ENCODE results near the gene EPHB6. TPM values are rescaled to one million over a fixed set of nuclear protein-coding genes. Genes with fewer than 3 reads are reported as not detected.

The EPHB6 gene
- total RNA-seq, 2 donors from 2014 or later, result 0.64 to 1.8 TPM

- DNase-seq (ENCODE audit: low spot score) (no peak), ATAC-seq (no peak)
- Mint-ChIP-seq H3K4me1 (ENCODE audit: low read depth in 2 of 2) (no peaks in the 10 kb centered on the region), H3K9me3 (no peaks in the 10 kb centered on the region), H3K27ac (no peak overlapping the region), H3K36me3 (no peaks in the 10 kb centered on the region), H3K27me3 (peaks cover 10 to 30% of the 10 kb centered on the region in 2 donors), H3K4me3 (no peak overlapping the region)
Observed at GRCh38 chr7:142883571-142884285, 28.9 kb downstream of the EPHB6 start.

- DNase-seq (ENCODE audit: low spot score) (no peak), ATAC-seq (no peak)
- Mint-ChIP-seq H3K4me1 (ENCODE audit: low read depth in 2 of 2) (no peaks in the 10 kb centered on the region), H3K36me3 (no peaks in the 10 kb centered on the region), H3K27ac (no peak overlapping the region), H3K9me3 (no peaks in the 10 kb centered on the region), H3K4me3 (no peak overlapping the region), H3K27me3 (peaks cover 8 to 25% of the 10 kb centered on the region in 2 donors)
Observed at GRCh38 chr7:142884286-142884640, 29.4 kb downstream of the EPHB6 start.

DNA sequence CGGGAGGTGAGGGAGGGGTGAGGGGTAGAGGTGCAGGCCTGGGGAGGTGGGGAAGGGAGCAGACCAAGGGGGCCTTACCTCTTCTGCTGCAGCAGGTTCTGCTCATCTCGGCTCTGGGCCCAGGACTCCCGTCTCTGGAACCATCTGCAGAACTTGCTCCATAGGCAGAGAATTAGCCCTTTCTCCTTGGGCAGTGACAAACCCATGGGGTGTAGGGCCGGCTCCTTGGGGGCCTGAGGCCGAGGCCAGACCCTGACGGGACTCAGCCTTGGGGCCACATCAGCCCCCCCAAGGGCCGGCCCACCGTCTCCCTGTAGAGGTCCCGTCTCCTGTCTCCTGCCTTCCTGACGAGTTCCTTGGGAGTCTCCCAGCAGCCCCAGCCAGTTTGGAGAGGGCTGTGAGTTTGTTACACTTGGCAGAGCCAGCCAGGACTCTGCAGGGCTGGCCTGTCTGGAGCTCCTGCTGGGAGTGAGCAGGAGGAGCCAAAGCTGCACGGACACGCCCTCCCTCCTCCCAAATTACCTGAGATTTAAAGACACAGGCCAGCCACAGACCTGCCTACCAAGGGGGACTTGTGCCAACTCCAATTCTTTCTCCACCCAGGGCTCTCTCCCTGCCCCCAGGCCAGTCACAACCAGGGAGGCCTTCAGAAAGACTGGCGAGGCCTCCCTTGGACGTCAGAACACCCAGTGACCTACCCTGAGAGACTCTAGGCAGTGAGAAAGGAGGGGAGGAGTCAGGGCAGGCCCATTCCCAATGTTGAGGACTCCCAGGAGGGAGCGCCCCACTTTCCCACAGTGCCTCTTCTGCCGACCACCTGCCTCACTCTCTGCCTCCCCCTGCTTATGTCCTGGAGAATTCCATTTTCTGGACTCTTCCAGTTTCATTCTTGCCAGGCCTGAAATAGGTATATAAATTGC lies 30.7 kb downstream of the EPHB6 start, which contains the start of gene TRPV6:
Gene TRPV6, minus strand, starts transcription at position 435 of the 920 bp plus-strand sequence.
- H3K4me1 Mint-ChIP-seq (ENCODE audit: low read depth in 2 of 2), result no peaks in the 10 kb centered on the region
- no peaks in the 10 kb centered on the region for H3K9me3 Mint-ChIP-seq
- H3K4me3 Mint-ChIP-seq, result no peak within 1 kb of the TSS
- DNase-seq (ENCODE audit: low spot score) (no peak), ATAC-seq (no peak)
- no peak within 1 kb of the TSS for H3K27ac Mint-ChIP-seq
- no peaks in the 10 kb centered on the region for H3K36me3 Mint-ChIP-seq
- H3K27me3 Mint-ChIP-seq, result peaks cover 7 to 12% of the 10 kb centered on the region in 2 donors

DNA sequence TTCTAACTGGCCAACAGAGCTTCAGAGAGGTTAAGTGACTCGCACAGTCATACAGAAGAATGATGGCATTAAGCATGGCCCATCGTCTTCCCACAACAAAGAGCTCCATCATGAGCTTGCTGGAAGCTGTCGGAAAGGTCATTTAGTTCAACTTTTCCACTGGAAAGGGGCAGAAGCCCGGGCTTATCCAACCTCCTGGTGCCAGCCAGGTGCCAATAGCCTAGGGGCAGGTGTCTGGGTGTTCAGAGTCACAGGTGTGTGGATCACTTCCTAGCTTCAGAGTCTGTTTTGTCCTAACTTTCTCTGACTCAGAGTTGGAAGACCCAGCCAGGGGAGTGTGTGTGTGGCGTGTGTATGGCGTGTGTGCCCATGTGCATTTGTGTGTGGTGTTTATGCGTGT lies 32.0 kb downstream of the EPHB6 start:
- ATAC-seq, result no peak
- Mint-ChIP-seq H3K27ac (no peak overlapping the region), H3K4me3 (no peak overlapping the region), H3K36me3 (no peaks in the 10 kb centered on the region), H3K27me3 (peaks cover 8 to 14% of the 10 kb centered on the region in 2 donors), H3K9me3 (no peaks in the 10 kb centered on the region), H3K4me1 (ENCODE audit: low read depth in 2 of 2) (peaks cover 0 to 3% of the 10 kb centered on the region in 2 donors)
- DNase-seq (ENCODE audit: low spot score), result no peak

GRCh38 chr7:142887282-142888015 lies 32.6 kb downstream of the EPHB6 start:
- DNase-seq (ENCODE audit: low spot score), result no peak
- Mint-ChIP-seq H3K27me3 (peaks cover 8 to 14% of the 10 kb centered on the region in 2 donors), H3K36me3 (no peaks in the 10 kb centered on the region), H3K4me1 (ENCODE audit: low read depth in 2 of 2) (peaks cover 0 to 3% of the 10 kb centered on the region in 2 donors), H3K27ac (no peak overlapping the region), H3K4me3 (no peak overlapping the region), H3K9me3 (no peaks in the 10 kb centered on the region)
- no peak for ATAC-seq

- Mint-ChIP-seq H3K27me3 (peaks cover 6 to 14% of the 10 kb centered on the region in 2 donors), H3K36me3 (no peaks in the 10 kb centered on the region)
Observed at GRCh38 chr7:142889816-142890215, 34.9 kb downstream of the EPHB6 start.

DNA sequence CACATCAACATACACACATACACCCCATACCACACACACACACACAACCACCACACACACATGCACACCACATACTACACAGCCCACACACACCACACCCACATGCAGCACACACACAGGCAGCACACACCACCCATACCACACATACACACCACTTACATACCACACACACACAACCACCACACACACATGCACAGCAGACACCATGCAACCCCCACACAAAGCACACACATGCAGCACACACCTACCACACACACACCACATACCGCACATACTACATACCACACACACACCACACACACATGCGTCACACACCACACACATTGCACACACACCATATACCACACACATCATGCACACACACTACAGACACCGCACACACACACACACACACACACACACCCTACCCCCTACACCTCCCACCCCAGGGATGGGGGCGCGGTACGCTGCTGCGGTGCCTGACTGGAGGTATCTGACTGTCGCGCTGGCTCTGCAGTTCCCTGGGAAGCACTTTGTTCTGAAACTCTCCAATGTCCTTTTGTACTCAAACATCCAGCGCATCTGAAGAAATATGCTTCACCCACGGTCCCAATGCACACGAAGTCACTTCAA lies 36.1 kb downstream of the EPHB6 start:
- no peaks in the 10 kb centered on the region for H3K36me3 Mint-ChIP-seq
- H3K4me3 Mint-ChIP-seq, result no peak overlapping the region
- peaks cover 6 to 14% of the 10 kb centered on the region in 2 donors for H3K27me3 Mint-ChIP-seq
- no peaks in the 10 kb centered on the region for H3K9me3 Mint-ChIP-seq
- H3K27ac Mint-ChIP-seq, result no peak overlapping the region
- ATAC-seq (no peak), DNase-seq (ENCODE audit: low spot score) (no peak)
- peaks cover 0 to 3% of the 10 kb centered on the region in 2 donors for H3K4me1 Mint-ChIP-seq (ENCODE audit: low read depth in 2 of 2)

More at GRCh38 chr7:142889816-142890215, 34.9 kb downstream of the EPHB6 start:
- peaks cover 0 to 3% of the 10 kb centered on the region in 2 donors for H3K4me1 Mint-ChIP-seq (ENCODE audit: low read depth in 2 of 2)
- ATAC-seq (no peak), DNase-seq (ENCODE audit: low spot score) (no peak)
- no peak overlapping the region for H3K27ac Mint-ChIP-seq
- H3K9me3 Mint-ChIP-seq, result no peaks in the 10 kb centered on the region
- H3K4me3 Mint-ChIP-seq, result no peak overlapping the region

- Mint-ChIP-seq H3K4me3 (no peak overlapping the region), H3K9me3 (no peaks in the 10 kb centered on the region), H3K27ac (no peak overlapping the region), H3K36me3 (no peaks in the 10 kb centered on the region), H3K27me3 (peaks cover 10 to 14% of the 10 kb centered on the region in 2 donors), H3K4me1 (ENCODE audit: low read depth in 2 of 2) (peaks cover 0 to 3% of the 10 kb centered on the region in 2 donors)
- ATAC-seq (no peak), DNase-seq (ENCODE audit: low spot score) (no peak)
Observed at GRCh38 chr7:142891490-142892082, 36.7 kb downstream of the EPHB6 start.

DNA sequence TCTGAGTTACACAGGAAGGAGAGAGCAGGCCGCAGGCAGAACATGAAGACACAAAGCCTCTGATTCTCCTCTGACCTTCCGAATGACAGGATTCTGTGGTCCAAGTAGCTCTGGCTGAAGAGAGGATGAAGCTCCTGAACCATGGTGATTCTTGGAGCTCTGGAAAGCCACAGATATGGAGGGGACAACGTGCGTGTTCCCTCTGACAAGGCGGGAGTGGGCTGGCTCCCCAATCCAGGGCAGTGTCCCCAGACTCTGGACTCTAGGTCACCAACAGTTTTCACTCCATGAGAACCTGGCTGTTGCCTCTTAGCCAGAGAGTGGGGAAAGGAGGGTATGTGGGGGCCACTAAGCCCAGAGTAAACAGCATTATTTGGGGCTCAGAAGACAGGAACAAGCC lies 38.1 kb downstream of the EPHB6 start:
- Mint-ChIP-seq H3K27ac (no peak overlapping the region), H3K27me3 (peaks cover 15 to 16% of the 10 kb centered on the region in 2 donors), H3K4me3 (no peak overlapping the region), H3K36me3 (no peaks in the 10 kb centered on the region), H3K9me3 (no peaks in the 10 kb centered on the region), H3K4me1 (ENCODE audit: low read depth in 2 of 2) (peaks cover 0 to 3% of the 10 kb centered on the region in 2 donors)
- DNase-seq (ENCODE audit: low spot score), result no peak
- ATAC-seq, result no peak

DNA sequence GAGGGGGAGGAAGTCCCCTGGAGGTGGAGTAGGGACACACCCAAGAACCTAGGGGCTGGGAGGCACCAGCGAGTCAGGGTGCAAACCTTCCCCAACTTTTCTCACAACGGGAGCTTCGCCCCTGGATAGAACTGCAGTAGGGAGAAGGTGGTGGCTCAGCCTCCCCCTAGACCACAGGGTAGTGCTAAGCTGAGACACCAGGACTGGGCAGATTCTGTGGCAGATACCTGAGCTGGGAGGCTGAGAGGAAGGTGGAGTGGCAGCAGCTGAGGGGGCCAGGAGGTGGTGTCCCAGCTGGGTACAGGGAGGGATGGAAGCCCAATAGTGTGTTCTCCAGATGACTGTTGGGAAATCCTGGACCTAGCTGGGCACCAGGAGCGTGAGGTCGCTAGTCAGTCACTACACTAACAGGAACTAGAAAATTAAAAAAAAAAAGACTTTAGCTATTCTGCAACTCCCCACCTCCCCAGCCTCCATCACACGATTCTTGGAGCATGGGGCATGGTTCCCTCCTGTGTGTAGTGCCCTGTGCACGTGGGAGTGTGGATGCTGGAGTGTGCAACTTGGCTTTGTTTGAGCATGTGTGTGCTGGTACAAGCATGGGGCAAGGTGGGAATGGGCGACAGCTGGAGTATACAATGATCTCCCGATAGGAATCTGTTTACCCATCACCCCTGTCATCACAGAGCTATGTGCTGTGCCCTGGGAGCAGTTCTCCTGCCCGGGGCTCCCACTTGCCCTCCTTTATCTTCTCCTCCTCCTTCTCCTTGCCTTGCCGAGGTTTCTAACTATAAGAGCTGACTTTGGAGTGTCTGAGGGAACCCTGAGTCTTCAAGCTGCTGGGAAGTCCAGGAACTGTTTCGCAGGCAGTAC lies 39.5 kb downstream of the EPHB6 start:
- DNase-seq (ENCODE audit: low spot score), result no peak
- H3K4me1 Mint-ChIP-seq (ENCODE audit: low read depth in 2 of 2), result peaks cover 0 to 3% of the 10 kb centered on the region in 2 donors
- H3K4me3 Mint-ChIP-seq, result no peak overlapping the region
- no peaks in the 10 kb centered on the region for H3K9me3 Mint-ChIP-seq
- ATAC-seq, result peak in 1 of 2 donors; percentile 32
- H3K27me3 Mint-ChIP-seq, result peaks cover 18 to 22% of the 10 kb centered on the region in 2 donors
- no peaks in the 10 kb centered on the region for H3K36me3 Mint-ChIP-seq
- no peak overlapping the region for H3K27ac Mint-ChIP-seq

GRCh38 chr7:142894985-142895593 lies 40.2 kb downstream of the EPHB6 start:
- H3K36me3 Mint-ChIP-seq, result no peaks in the 10 kb centered on the region
- no peak overlapping the region for H3K27ac Mint-ChIP-seq
- peaks cover 22 to 29% of the 10 kb centered on the region in 2 donors for H3K27me3 Mint-ChIP-seq
- ATAC-seq (no peak), DNase-seq (ENCODE audit: low spot score) (no peak)
- H3K4me3 Mint-ChIP-seq, result no peak overlapping the region
- H3K4me1 Mint-ChIP-seq (ENCODE audit: low read depth in 2 of 2), result peaks cover 0 to 3% of the 10 kb centered on the region in 2 donors
- H3K9me3 Mint-ChIP-seq, result no peaks in the 10 kb centered on the region

GRCh38 chr7:142896151-142896550 lies 41.3 kb downstream of the EPHB6 start:
- DNase-seq (ENCODE audit: low spot score) (no peak), ATAC-seq (no peak)
- Mint-ChIP-seq H3K9me3 (no peaks in the 10 kb centered on the region), H3K27me3 (peaks cover 19 to 25% of the 10 kb centered on the region in 2 donors), H3K27ac (no peak overlapping the region), H3K4me3 (no peak overlapping the region), H3K4me1 (ENCODE audit: low read depth in 2 of 2) (no peaks in the 10 kb centered on the region), H3K36me3 (no peaks in the 10 kb centered on the region)

Data from natural killer cell treated with Interleukin-12 subunit alpha and Interleukin-12 subunit beta and Interleukin-15 and Interleukin-18, amount 100 ng/mL, for 72 hours (primary cell).